Medulla oblongata (tissue), 1 donor: ENCODE data around the gene GABRR3.

ENCODE experiments used
- DNase-seq: peaks from one replicate; pipeline ENCODE4 v3.0.0-alpha.2; 2015; ENCODE audit errors: extremely low spot score

Gene GABRR3

GRCh38 chr3:97954228-97954827 is 80.8 kb downstream of the GABRR3 start:
- DNase-seq: no peak

- no peak for DNase-seq
Observed at GRCh38 chr3:97952872-97953271, 82.2 kb downstream of the GABRR3 start.

- no peak for DNase-seq
Observed at GRCh38 chr3:97952280-97952679, 82.8 kb downstream of the GABRR3 start.

GRCh38 chr3:97950360-97950759 is 84.8 kb downstream of the GABRR3 start:
- DNase-seq: no peak

- no peak for DNase-seq
Observed at GRCh38 chr3:97949743-97950142, 85.4 kb downstream of the GABRR3 start.

GRCh38 chr3:97949110-97949485 is 86.0 kb downstream of the GABRR3 start:
- no peak for DNase-seq

GRCh38 chr3:97948351-97949109 is 86.6 kb downstream of the GABRR3 start:
- no peak for DNase-seq

- DNase-seq: no peak
Observed at GRCh38 chr3:97942801-97943546, 92.1 kb downstream of the GABRR3 start.

GRCh38 chr3:97940034-97940433 is 95.1 kb downstream of the GABRR3 start:
- DNase-seq: no peak

- no peak for DNase-seq
Observed at GRCh38 chr3:97939401-97939800, 95.7 kb downstream of the GABRR3 start.

- no peak for DNase-seq
Observed at GRCh38 chr3:97938444-97938843, 96.7 kb downstream of the GABRR3 start.

GRCh38 chr3:97937205-97937604 is 97.9 kb downstream of the GABRR3 start:
- no peak for DNase-seq

- DNase-seq: no peak
Observed at GRCh38 chr3:97935842-97936241, 99.3 kb downstream of the GABRR3 start.
